Measurements from ENCODE around the gene KCND3. TPM values are rescaled to one million over a fixed set of nuclear protein-coding genes. Genes with fewer than 3 reads are reported as not detected.

Gene KCND3
- total RNA-seq, 1 donor from 2014 or later: 0.43 TPM

- FAIRE-seq (no peak), DNase-seq (ENCODE audit: low read depth) (no peak)
- Mint-ChIP-seq H3K27me3 (ENCODE audit: low read depth, unreplicated experiment) (peaks cover 32% of the 10 kb centered on the region), H3K4me1 (ENCODE audit: low read depth, unreplicated experiment) (no peaks in the 10 kb centered on the region), H3K27ac (ENCODE audit: unreplicated experiment) (no peak overlapping the region), H3K9me3 (ENCODE audit: unreplicated experiment) (no peaks in the 10 kb centered on the region), H3K36me3 (ENCODE audit: low read depth, unreplicated experiment) (no peaks in the 10 kb centered on the region), H3K4me3 (ENCODE audit: unreplicated experiment) (no peak overlapping the region)
- Histone ChIP-seq H3K27ac (ENCODE audit: low read depth, low read length) (no peak overlapping the region), H3K4me1 (ENCODE audit: insufficient read depth, low read length) (no peaks in the 10 kb centered on the region), H2AFZ (ENCODE audit: low read depth, low read length) (no peak overlapping the region), H3K4me3 (ENCODE audit: insufficient read depth, low read depth, low read length) (no peak overlapping the region), H4K20me1 (ENCODE audit: insufficient read depth, low read length) (no peaks in the 10 kb centered on the region), H3K9me3 (ENCODE audit: insufficient read depth, low read depth, low read length) (no peaks in the 10 kb centered on the region), H3K36me3 (ENCODE audit: insufficient read depth, low read length) (no peaks in the 10 kb centered on the region), H3K9ac (ENCODE audit: low read length) (no peak overlapping the region), H3K4me2 (ENCODE audit: low read length) (no peak overlapping the region), H3K27me3 (ENCODE audit: insufficient read depth, low read length) (no peaks in the 10 kb centered on the region), H3K79me2 (ENCODE audit: insufficient read depth, low read length) (no peaks in the 10 kb centered on the region)
- TF ChIP-seq EZH2 (IDR thresholded peaks at IDR 0.05; ENCODE audit: insufficient read depth, low read length) (no peak), CTCF (IDR thresholded peaks at IDR 0.05; ENCODE audit: insufficient read depth, low read depth, low read length) (no peak)
Measured at GRCh38 chr1:111887875-111888274, 101.6 kb downstream of the KCND3 start.

- H3K4me1 Mint-ChIP-seq (ENCODE audit: low read depth, unreplicated experiment): no peaks in the 10 kb centered on the region
- FAIRE-seq (no peak), DNase-seq (ENCODE audit: low read depth) (no peak)
- H3K4me2 ChIP-seq (ENCODE audit: low read length): no peak overlapping the region
- H2AFZ ChIP-seq (ENCODE audit: low read depth, low read length): no peak overlapping the region
- H3K9ac ChIP-seq (ENCODE audit: low read length): no peak overlapping the region
- TF ChIP-seq CTCF (IDR thresholded peaks at IDR 0.05; ENCODE audit: insufficient read depth, low read depth, low read length): no peak
- no peak for TF ChIP-seq EZH2 (IDR thresholded peaks at IDR 0.05; ENCODE audit: insufficient read depth, low read length)
- H3K36me3 ChIP-seq (ENCODE audit: insufficient read depth, low read length): no peaks in the 10 kb centered on the region
- no peaks in the 10 kb centered on the region for H3K9me3 Mint-ChIP-seq (ENCODE audit: unreplicated experiment)
- no peaks in the 10 kb centered on the region for H3K4me1 ChIP-seq (ENCODE audit: insufficient read depth, low read length)
- peaks cover 33% of the 10 kb centered on the region for H3K27me3 Mint-ChIP-seq (ENCODE audit: low read depth, unreplicated experiment)
- no peak overlapping the region for H3K27ac Mint-ChIP-seq (ENCODE audit: unreplicated experiment)
- no peaks in the 10 kb centered on the region for H3K36me3 Mint-ChIP-seq (ENCODE audit: low read depth, unreplicated experiment)
- no peak overlapping the region for H3K4me3 ChIP-seq (ENCODE audit: insufficient read depth, low read depth, low read length)
- H3K27me3 ChIP-seq (ENCODE audit: insufficient read depth, low read length): no peaks in the 10 kb centered on the region
- H3K4me3 Mint-ChIP-seq (ENCODE audit: unreplicated experiment): no peak overlapping the region
- H3K9me3 ChIP-seq (ENCODE audit: insufficient read depth, low read depth, low read length): no peaks in the 10 kb centered on the region
- H4K20me1 ChIP-seq (ENCODE audit: insufficient read depth, low read length): no peaks in the 10 kb centered on the region
- H3K27ac ChIP-seq (ENCODE audit: low read depth, low read length): no peak overlapping the region
- H3K79me2 ChIP-seq (ENCODE audit: insufficient read depth, low read length): no peaks in the 10 kb centered on the region
Measured at GRCh38 chr1:111887385-111887784, 102.1 kb downstream of the KCND3 start.

GRCh38 chr1:111886741-111887140, 102.7 kb downstream of the KCND3 start:
- no peak for TF ChIP-seq EZH2 (IDR thresholded peaks at IDR 0.05; ENCODE audit: insufficient read depth, low read length)
- no peak for TF ChIP-seq CTCF (IDR thresholded peaks at IDR 0.05; ENCODE audit: insufficient read depth, low read depth, low read length)
- H3K4me1 Mint-ChIP-seq (ENCODE audit: low read depth, unreplicated experiment): no peaks in the 10 kb centered on the region
- H3K4me1 ChIP-seq (ENCODE audit: insufficient read depth, low read length): no peaks in the 10 kb centered on the region
- no peak overlapping the region for H3K4me2 ChIP-seq (ENCODE audit: low read length)
- H3K27ac ChIP-seq (ENCODE audit: low read depth, low read length): no peak overlapping the region
- H3K4me3 Mint-ChIP-seq (ENCODE audit: unreplicated experiment): no peak overlapping the region
- no peak for DNase-seq (ENCODE audit: low read depth)
- no peaks in the 10 kb centered on the region for H3K36me3 Mint-ChIP-seq (ENCODE audit: low read depth, unreplicated experiment)
- H3K27me3 Mint-ChIP-seq (ENCODE audit: low read depth, unreplicated experiment): peaks cover 33% of the 10 kb centered on the region
- no peaks in the 10 kb centered on the region for H3K79me2 ChIP-seq (ENCODE audit: insufficient read depth, low read length)
- no peaks in the 10 kb centered on the region for H3K27me3 ChIP-seq (ENCODE audit: insufficient read depth, low read length)
- no peak overlapping the region for H3K4me3 ChIP-seq (ENCODE audit: insufficient read depth, low read depth, low read length)
- no peak for FAIRE-seq
- no peaks in the 10 kb centered on the region for H4K20me1 ChIP-seq (ENCODE audit: insufficient read depth, low read length)
- no peaks in the 10 kb centered on the region for H3K36me3 ChIP-seq (ENCODE audit: insufficient read depth, low read length)
- H2AFZ ChIP-seq (ENCODE audit: low read depth, low read length): no peak overlapping the region
- H3K9me3 Mint-ChIP-seq (ENCODE audit: unreplicated experiment): no peaks in the 10 kb centered on the region
- H3K9me3 ChIP-seq (ENCODE audit: insufficient read depth, low read depth, low read length): no peaks in the 10 kb centered on the region
- no peak overlapping the region for H3K27ac Mint-ChIP-seq (ENCODE audit: unreplicated experiment)
- no peak overlapping the region for H3K9ac ChIP-seq (ENCODE audit: low read length)

Measured in astrocyte (in vitro differentiated cells and primary cell).